K562 (cell line): ENCODE measurements around the gene ZNF485. TPM values are rescaled to one million over a fixed set of nuclear protein-coding genes. Genes with fewer than 3 reads are reported as not detected.

Experiments used
- CHD7 ChIP-seq: fragments of 200-600 bp; sonication (generic); IDR thresholded peaks from one replicate; pipeline ENCODE4 v1.6.1; 2012; ENCODE audit warnings: mild to moderate bottlenecking, low read depth, low read length, inconsistent platforms
- CTBP1 ChIP-seq: fragments of 450-650 bp; IDR thresholded peaks from 2 replicates; pipeline ENCODE4 v1.6.1; 2016; ENCODE audit warnings: borderline replicate concordance
- GMEB1 ChIP-seq: fragments of 250-450 bp; sonication (Bioruptor Pico); IDR thresholded peaks from 2 replicates; pipeline ENCODE4 v1.4.0; 2020; ENCODE audit warnings: mild to moderate bottlenecking
- GTF2A2 ChIP-seq: IDR thresholded peaks from 2 replicates; pipeline ENCODE4 v1.6.1; 2016; ENCODE audit warnings: mild to moderate bottlenecking, missing genetic modification characterization, missing compliant biosample characterization
- MAFG ChIP-seq: fragments of 450-650 bp; conservative IDR thresholded peaks from 2 replicates; pipeline ENCODE4 v1.6.1; 2016; ENCODE audit warnings: missing genetic modification characterization, missing compliant biosample characterization
- PHF21A ChIP-seq: fragments of 450-650 bp; IDR thresholded peaks from 2 replicates; pipeline ENCODE4 v1.6.1; 2017; ENCODE audit warnings: low read depth, borderline replicate concordance
- ZNF316 ChIP-seq: fragments of 450-650 bp; IDR thresholded peaks from 2 replicates; pipeline ENCODE4 v1.6.1; 2016
- polyA plus RNA-seq, 8 experiments: library from polyadenylated mRNA; depleted of rRNA in 4 of 8; stranded (reverse) in 5 of 8; unstranded in 3 of 8; fragments of >200 nt; fragmentation: Nextera tagmentation in 2 of 8; fragmentation: Illumina TruSeq in 1 of 8; extraction: Ambion mirVana in 2 of 8; extraction: Trizol in 1 of 8; gene quantifications; 2 replicates each; pipeline versions ENCODE4 v1.2.1 to v1.2.3, GENCODE V29; 2011 to 2014; ENCODE audit warnings: inconsistent platforms in 1 of 8, missing spikeins in 1 of 8
- total RNA-seq, 7 experiments: library from RNA; depleted of rRNA in 6 of 7; stranded (reverse); fragments of >200 nt in 6 of 7; fragmentation: Illumina TruSeq in 2 of 7; extraction: Trizol in 2 of 7; gene quantifications; 2 replicates each; pipeline versions ENCODE4 v1.2.1 to v1.2.3, GENCODE V29; 2011 to 2021; ENCODE audit warnings: low replicate concordance in 1 of 7

The ZNF485 gene
- total and polyA plus RNA-seq, 9 of the 15 experiments (the other 6 are each of a cell fraction or from before 2014, with no cell fraction given): 8.0 to 18.7 (median 11.9) TPM

- TF ChIP-seq CHD7: no peak
- no peak for TF ChIP-seq GTF2A2 (tag)
- TF ChIP-seq PHF21A: no peak
- no peak for TF ChIP-seq GMEB1 (CRISPR knock-in tag)
- TF ChIP-seq CTBP1: no peak
- no peak for TF ChIP-seq ZNF316
- no peak for TF ChIP-seq MAFG (tag)
These were observed 35.3 kb upstream of the ZNF485 start (continued) for GRCh38 chr10:43570971-43571370.
